Measurements from ENCODE around the gene C9orf78.

DNA sequence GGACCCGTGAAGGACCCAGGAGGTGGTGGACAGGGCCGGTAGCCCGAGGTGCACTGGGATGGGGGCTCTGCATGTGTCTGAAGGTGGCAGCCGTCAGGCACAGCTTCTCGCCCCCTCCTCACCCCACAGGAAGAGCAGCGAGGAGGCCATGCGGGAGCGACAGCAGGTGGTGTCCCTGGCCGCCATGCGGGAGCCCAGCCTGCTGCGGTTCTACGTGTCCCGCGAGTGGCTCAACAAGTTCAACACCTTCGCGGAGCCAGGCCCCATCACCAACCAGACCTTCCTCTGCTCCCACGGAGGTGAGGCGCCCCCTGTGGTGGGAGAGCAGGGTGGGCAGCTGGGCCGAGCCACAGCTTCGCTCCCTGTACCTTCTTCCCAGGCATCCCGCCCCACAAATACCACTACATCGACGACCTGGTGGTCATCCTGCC is 40.1 kb upstream of the C9orf78 start:
- TF ChIP-seq POLR2AphosphoS5 (IDR thresholded peaks at IDR 0.05; ENCODE audit: low read depth) (no peak), GABPA (IDR thresholded peaks at IDR 0.05; ENCODE audit: low read depth) (no peak), SPI1 (IDR thresholded peaks at IDR 0.05; ENCODE audit: borderline replicate concordance, low read depth) (no peak)
- TF ChIP-seq, protein P1, sequence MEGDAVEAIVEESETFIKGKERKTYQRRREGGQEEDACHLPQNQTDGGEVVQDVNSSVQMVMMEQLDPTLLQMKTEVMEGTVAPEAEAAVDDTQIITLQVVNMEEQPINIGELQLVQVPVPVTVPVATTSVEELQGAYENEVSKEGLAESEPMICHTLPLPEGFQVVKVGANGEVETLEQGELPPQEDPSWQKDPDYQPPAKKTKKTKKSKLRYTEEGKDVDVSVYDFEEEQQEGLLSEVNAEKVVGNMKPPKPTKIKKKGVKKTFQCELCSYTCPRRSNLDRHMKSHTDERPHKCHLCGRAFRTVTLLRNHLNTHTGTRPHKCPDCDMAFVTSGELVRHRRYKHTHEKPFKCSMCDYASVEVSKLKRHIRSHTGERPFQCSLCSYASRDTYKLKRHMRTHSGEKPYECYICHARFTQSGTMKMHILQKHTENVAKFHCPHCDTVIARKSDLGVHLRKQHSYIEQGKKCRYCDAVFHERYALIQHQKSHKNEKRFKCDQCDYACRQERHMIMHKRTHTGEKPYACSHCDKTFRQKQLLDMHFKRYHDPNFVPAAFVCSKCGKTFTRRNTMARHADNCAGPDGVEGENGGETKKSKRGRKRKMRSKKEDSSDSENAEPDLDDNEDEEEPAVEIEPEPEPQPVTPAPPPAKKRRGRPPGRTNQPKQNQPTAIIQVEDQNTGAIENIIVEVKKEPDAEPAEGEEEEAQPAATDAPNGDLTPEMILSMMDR (IDR thresholded peaks at IDR 0.05; ENCODE audit: insufficient read depth, low read length), result no peak
- TF ChIP-seq, protein P2, sequence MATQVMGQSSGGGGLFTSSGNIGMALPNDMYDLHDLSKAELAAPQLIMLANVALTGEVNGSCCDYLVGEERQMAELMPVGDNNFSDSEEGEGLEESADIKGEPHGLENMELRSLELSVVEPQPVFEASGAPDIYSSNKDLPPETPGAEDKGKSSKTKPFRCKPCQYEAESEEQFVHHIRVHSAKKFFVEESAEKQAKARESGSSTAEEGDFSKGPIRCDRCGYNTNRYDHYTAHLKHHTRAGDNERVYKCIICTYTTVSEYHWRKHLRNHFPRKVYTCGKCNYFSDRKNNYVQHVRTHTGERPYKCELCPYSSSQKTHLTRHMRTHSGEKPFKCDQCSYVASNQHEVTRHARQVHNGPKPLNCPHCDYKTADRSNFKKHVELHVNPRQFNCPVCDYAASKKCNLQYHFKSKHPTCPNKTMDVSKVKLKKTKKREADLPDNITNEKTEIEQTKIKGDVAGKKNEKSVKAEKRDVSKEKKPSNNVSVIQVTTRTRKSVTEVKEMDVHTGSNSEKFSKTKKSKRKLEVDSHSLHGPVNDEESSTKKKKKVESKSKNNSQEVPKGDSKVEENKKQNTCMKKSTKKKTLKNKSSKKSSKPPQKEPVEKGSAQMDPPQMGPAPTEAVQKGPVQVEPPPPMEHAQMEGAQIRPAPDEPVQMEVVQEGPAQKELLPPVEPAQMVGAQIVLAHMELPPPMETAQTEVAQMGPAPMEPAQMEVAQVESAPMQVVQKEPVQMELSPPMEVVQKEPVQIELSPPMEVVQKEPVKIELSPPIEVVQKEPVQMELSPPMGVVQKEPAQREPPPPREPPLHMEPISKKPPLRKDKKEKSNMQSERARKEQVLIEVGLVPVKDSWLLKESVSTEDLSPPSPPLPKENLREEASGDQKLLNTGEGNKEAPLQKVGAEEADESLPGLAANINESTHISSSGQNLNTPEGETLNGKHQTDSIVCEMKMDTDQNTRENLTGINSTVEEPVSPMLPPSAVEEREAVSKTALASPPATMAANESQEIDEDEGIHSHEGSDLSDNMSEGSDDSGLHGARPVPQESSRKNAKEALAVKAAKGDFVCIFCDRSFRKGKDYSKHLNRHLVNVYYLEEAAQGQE (IDR thresholded peaks at IDR 0.05; ENCODE audit: insufficient replicate concordance, low read depth), result no peak
